Left lung (tissue), 10 donors: ENCODE measurements around the gene OSBP2. TPM values are rescaled to one million over a fixed set of nuclear protein-coding genes. Genes with fewer than 3 reads are reported as not detected.

ENCODE experiments used
- ATAC-seq: fragments of 200-7000 bp; cut with Tn5 transposase; one replicate; pipeline ENCODE4 v1.9.1; 2020; ENCODE audit warnings: moderate library complexity
- DNase-seq, 4 donors: peaks; one replicate each; pipeline ENCODE4 v3.0.0-alpha.2; 2013 to 2020
- H3K27ac ChIP-seq, 2 donors: fragments of 200-600 bp; sonication (generic) in 1 of 2; one replicate each; pipeline versions ENCODE4 v1.5.0 to v1.8.0; 2020 to 2021
- H3K27me3 ChIP-seq, 2 donors: fragments of 200-600 bp; sonication (generic) in 1 of 2; one replicate each; pipeline versions ENCODE4 v1.5.0 to v1.8.0; 2020 to 2021
- H3K36me3 ChIP-seq, 2 donors: fragments of 200-600 bp; sonication (generic) in 1 of 2; one replicate each; pipeline versions ENCODE4 v1.5.0 to v1.8.0; 2020 to 2021
- H3K4me1 ChIP-seq, 2 donors: fragments of 200-600 bp; one replicate each; pipeline ENCODE4 v1.8.0; 2021
- H3K4me3 ChIP-seq, 2 donors: fragments of 200-600 bp; sonication (generic) in 1 of 2; one replicate each; pipeline versions ENCODE4 v1.5.0 to v1.8.0; 2020 to 2021; ENCODE audit warnings: mild to moderate bottlenecking in 1 of 2
- H3K9me3 ChIP-seq, 2 donors: fragments of 200-600 bp; sonication (generic) in 1 of 2; one replicate each; pipeline versions ENCODE4 v1.5.0 to v1.8.0; 2020 to 2021
- CTCF ChIP-seq, 2 donors: fragments of 200-600 bp; sonication (generic) in 1 of 2; IDR thresholded peaks; one replicate each; pipeline versions ENCODE4 v1.5.0 to v1.8.0; 2021; ENCODE audit warnings: antibody characterized with exemption in 2 of 2
- intact Hi-C, 2 donors: fragments of 100-400 bp; cut with DNase I; formaldehyde crosslinking; loops; one replicate each; pipeline versions ENCODE4 v1.11.2 to v1.14.2; 2022
- polyA plus RNA-seq, 6 donors: library from polyadenylated mRNA; unstranded; fragments of 120-200 nt; gene quantifications; one replicate each; pipeline ENCODE4 v1.2.1, GENCODE V29; 2013; ENCODE audit not compliant: insufficient read length in 6 of 6
- total RNA-seq, 2 donors: library from RNA; stranded (reverse); fragmentation: NEBNext Ultra II Directional; extraction: Animal tissue kit (Norgen Biotek cat#: 25700); gene quantifications; one replicate each; pipeline ENCODE4 v1.2.1, GENCODE V29; 2021
- donor health status: DM: no; HTN: yes; CAD: no.
- donor health status: DM: no; HTN: no; CAD: no.

The OSBP2 gene
- total and polyA plus RNA-seq, 8 donors, result 4.0 to 21.0 (median 15.8) TPM

- no peaks in the 10 kb centered on the region for H3K36me3 ChIP-seq
- DNase-seq, result no peak
- no peak overlapping the region for H3K4me3 ChIP-seq
- no peak for ATAC-seq
- no peak for TF ChIP-seq CTCF (IDR thresholded peaks at IDR 0.05)
- intact Hi-C loops, result no loop called here
- H3K27me3 ChIP-seq, result no peaks in the 10 kb centered on the region
- H3K4me1 ChIP-seq, result no peaks in the 10 kb centered on the region
- no peak overlapping the region for H3K27ac ChIP-seq
- no peaks in the 10 kb centered on the region for H3K9me3 ChIP-seq
Observed at GRCh38 chr22:30717952-30718351, 23.3 kb downstream of the OSBP2 start.

- Histone ChIP-seq H3K9me3 (no peaks in the 10 kb centered on the region), H3K27me3 (no peaks in the 10 kb centered on the region), H3K4me1 (no peaks in the 10 kb centered on the region), H3K4me3 (no peak overlapping the region), H3K27ac (no peak overlapping the region), H3K36me3 (no peaks in the 10 kb centered on the region)
- ATAC-seq, result no peak
- intact Hi-C loops, result no loop called here
- TF ChIP-seq CTCF (IDR thresholded peaks at IDR 0.05), result no peak
- DNase-seq, result no peak
Observed at GRCh38 chr22:30718491-30718890, 23.8 kb downstream of the OSBP2 start.

- intact Hi-C loops, result no loop called here
- Histone ChIP-seq H3K9me3 (no peaks in the 10 kb centered on the region), H3K36me3 (no peaks in the 10 kb centered on the region), H3K4me1 (no peaks in the 10 kb centered on the region), H3K27me3 (no peaks in the 10 kb centered on the region), H3K4me3 (no peak overlapping the region), H3K27ac (no peak overlapping the region)
- TF ChIP-seq CTCF (IDR thresholded peaks at IDR 0.05), result no peak
- DNase-seq (no peak), ATAC-seq (no peak)
Observed at GRCh38 chr22:30718938-30719337, 24.3 kb downstream of the OSBP2 start.

- H3K36me3 ChIP-seq, result no peaks in the 10 kb centered on the region
- ATAC-seq, result no peak
- no peak for TF ChIP-seq CTCF (IDR thresholded peaks at IDR 0.05)
- intact Hi-C loops, result no loop called here
- no peak overlapping the region for H3K27ac ChIP-seq
- no peaks in the 10 kb centered on the region for H3K9me3 ChIP-seq
- no peak overlapping the region for H3K4me3 ChIP-seq
- H3K4me1 ChIP-seq, result no peaks in the 10 kb centered on the region
- H3K27me3 ChIP-seq, result no peaks in the 10 kb centered on the region
- DNase-seq, result no peak
Observed at GRCh38 chr22:30720263-30720837, 25.7 kb downstream of the OSBP2 start.

- intact Hi-C loops, result no loop called here
- Histone ChIP-seq H3K4me3 (no peak overlapping the region), H3K27me3 (no peaks in the 10 kb centered on the region), H3K9me3 (no peaks in the 10 kb centered on the region), H3K27ac (no peak overlapping the region), H3K36me3 (no peaks in the 10 kb centered on the region), H3K4me1 (no peaks in the 10 kb centered on the region)
- DNase-seq (no peak), ATAC-seq (no peak)
- TF ChIP-seq CTCF (IDR thresholded peaks at IDR 0.05), result no peak
Observed at GRCh38 chr22:30721741-30722140, 27.1 kb downstream of the OSBP2 start.
